ENCODE results near the gene MRPL46.

MRPL46 gene

DNA sequence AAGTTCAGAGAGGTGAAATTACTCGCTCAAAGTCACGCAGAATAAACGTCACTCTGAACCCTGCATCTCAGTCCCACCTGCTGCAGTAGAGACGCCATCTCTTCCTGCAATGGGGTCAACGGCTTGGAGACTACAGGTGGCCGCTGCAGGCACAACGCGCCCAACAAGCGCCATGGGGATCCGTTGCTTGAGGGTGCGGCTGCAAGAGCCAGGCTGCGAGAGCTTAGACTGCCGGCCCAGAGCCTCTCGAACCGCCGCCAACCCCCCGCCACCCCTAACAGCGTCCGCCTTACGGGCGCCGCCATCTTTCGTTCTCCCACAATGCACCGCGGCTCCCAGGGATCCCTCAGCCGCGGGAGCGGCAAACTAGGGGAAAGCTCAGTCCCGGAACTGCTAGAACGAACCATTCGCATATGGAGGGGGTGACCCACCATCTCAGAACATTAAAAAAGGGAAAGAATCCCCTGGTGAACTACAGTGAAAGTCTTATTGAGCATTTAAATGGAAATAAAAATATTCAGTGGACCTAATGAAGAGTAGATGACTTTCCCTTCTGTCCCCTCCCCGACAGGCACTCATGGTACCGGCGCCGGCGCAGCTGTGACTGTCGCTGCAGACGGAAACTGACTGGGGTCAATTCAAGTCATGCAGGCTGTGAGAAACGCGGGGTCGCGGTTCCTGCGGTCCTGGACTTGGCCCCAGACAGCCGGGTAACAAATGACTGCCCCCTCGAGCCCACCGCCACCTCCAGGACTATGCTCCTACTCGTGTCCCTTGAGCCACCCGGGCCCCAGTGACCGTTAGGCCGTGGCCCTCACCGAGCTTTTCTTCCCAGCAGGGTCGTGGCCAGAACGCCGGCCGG is at the start of gene MRPL46, which contains the start of gene MRPS11:
TSS of gene MRPL46 (minus strand) at position 316 of the 862 bp plus-strand sequence. CDS start at position 305, 11 bp downstream.
TSS of gene MRPS11 (plus strand) at position 636 of the 862 bp plus-strand sequence. CDS start at position 646, 10 bp downstream.
- Histone ChIP-seq H3K4me1 (ENCODE audit: control insufficient read depth, low read depth, low read length) (peaks cover 3% of the 10 kb centered on the region), H3K9ac (ENCODE audit: low read length) (peak within 1 kb of the TSS; percentile 91), H3K4me3 (ENCODE audit: low read length) (peak within 1 kb of the TSS; percentile 100), H3K9me3 (ENCODE audit: control insufficient read depth, low read depth, low read length) (no peaks in the 10 kb centered on the region), H3K27ac (ENCODE audit: low read length) (peak within 1 kb of the TSS; percentile 98), H3K36me3 (ENCODE audit: control insufficient read depth, low read depth, low read length) (peaks cover 20% of the 10 kb centered on the region), H3K27me3 (ENCODE audit: control insufficient read depth, insufficient read depth, low read length) (no peaks in the 10 kb centered on the region)

DNA sequence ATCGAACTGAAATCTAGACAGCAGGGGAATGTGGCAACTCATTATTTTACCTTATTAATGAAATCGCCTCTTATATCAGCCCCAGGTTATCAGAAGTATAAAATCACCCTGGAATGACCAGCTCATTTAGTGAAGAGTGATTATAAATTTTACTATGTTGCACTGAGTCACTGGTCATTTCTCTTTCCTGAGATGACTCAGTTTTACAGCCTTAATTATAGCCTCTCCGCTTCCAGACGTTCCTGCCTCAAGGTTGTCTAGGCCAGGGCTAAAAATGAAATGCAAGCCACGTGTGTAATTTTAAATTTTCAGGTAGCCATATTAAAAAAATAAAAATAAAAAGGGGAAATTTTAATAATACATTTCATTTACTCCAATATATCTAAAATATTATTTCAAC is 46.0 kb upstream of the MRPL46 start:
- Histone ChIP-seq H3K9ac (ENCODE audit: low read length) (no peak overlapping the region), H3K27ac (ENCODE audit: low read length) (no peak overlapping the region), H3K36me3 (ENCODE audit: control insufficient read depth, low read depth, low read length) (no peaks in the 10 kb centered on the region), H3K27me3 (ENCODE audit: control insufficient read depth, insufficient read depth, low read length) (no peaks in the 10 kb centered on the region), H3K4me3 (ENCODE audit: low read length) (no peak overlapping the region), H3K4me1 (ENCODE audit: control insufficient read depth, low read depth, low read length) (no peaks in the 10 kb centered on the region), H3K9me3 (ENCODE audit: control insufficient read depth, low read depth, low read length) (no peaks in the 10 kb centered on the region)

DNA sequence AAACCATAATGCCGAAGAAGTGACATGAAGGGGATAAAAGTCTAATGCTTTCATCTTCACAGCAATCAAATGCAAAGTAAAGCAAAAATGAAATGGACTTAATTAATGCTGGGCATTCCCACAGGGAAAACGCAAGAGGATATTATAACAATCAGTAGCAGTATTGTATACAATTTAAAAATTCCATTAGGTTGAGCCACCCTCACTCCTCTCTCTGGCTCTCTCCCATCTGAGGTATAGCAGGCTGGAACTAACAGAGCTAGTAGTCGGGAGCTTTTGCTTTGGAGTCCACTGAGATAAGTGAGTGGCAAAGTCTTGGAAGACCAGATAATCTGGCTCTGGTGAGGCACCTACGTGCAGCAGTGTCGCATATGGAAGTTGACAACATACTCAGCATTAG is 45.4 kb upstream of the MRPL46 start:
- H3K9ac ChIP-seq (ENCODE audit: low read length): no peak overlapping the region
- H3K36me3 ChIP-seq (ENCODE audit: control insufficient read depth, low read depth, low read length): no peaks in the 10 kb centered on the region
- no peaks in the 10 kb centered on the region for H3K4me1 ChIP-seq (ENCODE audit: control insufficient read depth, low read depth, low read length)
- H3K4me3 ChIP-seq (ENCODE audit: low read length): no peak overlapping the region
- no peaks in the 10 kb centered on the region for H3K9me3 ChIP-seq (ENCODE audit: control insufficient read depth, low read depth, low read length)
- no peak overlapping the region for H3K27ac ChIP-seq (ENCODE audit: low read length)
- no peaks in the 10 kb centered on the region for H3K27me3 ChIP-seq (ENCODE audit: control insufficient read depth, insufficient read depth, low read length)

GRCh38 chr15:88512078-88512477 is 44.9 kb upstream of the MRPL46 start:
- Histone ChIP-seq H3K4me3 (ENCODE audit: low read length) (no peak overlapping the region), H3K27ac (ENCODE audit: low read length) (no peak overlapping the region), H3K4me1 (ENCODE audit: control insufficient read depth, low read depth, low read length) (no peaks in the 10 kb centered on the region), H3K9me3 (ENCODE audit: control insufficient read depth, low read depth, low read length) (no peaks in the 10 kb centered on the region), H3K36me3 (ENCODE audit: control insufficient read depth, low read depth, low read length) (no peaks in the 10 kb centered on the region), H3K27me3 (ENCODE audit: control insufficient read depth, insufficient read depth, low read length) (no peaks in the 10 kb centered on the region), H3K9ac (ENCODE audit: low read length) (no peak overlapping the region)

GRCh38 chr15:88511161-88511560 is 44.0 kb upstream of the MRPL46 start:
- Histone ChIP-seq H3K36me3 (ENCODE audit: control insufficient read depth, low read depth, low read length) (no peaks in the 10 kb centered on the region), H3K27ac (ENCODE audit: low read length) (no peak overlapping the region), H3K9me3 (ENCODE audit: control insufficient read depth, low read depth, low read length) (no peaks in the 10 kb centered on the region), H3K4me3 (ENCODE audit: low read length) (no peak overlapping the region), H3K4me1 (ENCODE audit: control insufficient read depth, low read depth, low read length) (no peaks in the 10 kb centered on the region), H3K9ac (ENCODE audit: low read length) (no peak overlapping the region), H3K27me3 (ENCODE audit: control insufficient read depth, insufficient read depth, low read length) (no peaks in the 10 kb centered on the region)

GRCh38 chr15:88509964-88510363 is 42.8 kb upstream of the MRPL46 start:
- H3K27me3 ChIP-seq (ENCODE audit: control insufficient read depth, insufficient read depth, low read length): no peaks in the 10 kb centered on the region
- no peaks in the 10 kb centered on the region for H3K36me3 ChIP-seq (ENCODE audit: control insufficient read depth, low read depth, low read length)
- no peaks in the 10 kb centered on the region for H3K4me1 ChIP-seq (ENCODE audit: control insufficient read depth, low read depth, low read length)

GRCh38 chr15:88509321-88509720 is 42.1 kb upstream of the MRPL46 start:
- Histone ChIP-seq H3K27me3 (ENCODE audit: control insufficient read depth, insufficient read depth, low read length) (no peaks in the 10 kb centered on the region), H3K36me3 (ENCODE audit: control insufficient read depth, low read depth, low read length) (no peaks in the 10 kb centered on the region), H3K4me3 (ENCODE audit: low read length) (no peak overlapping the region), H3K9ac (ENCODE audit: low read length) (no peak overlapping the region), H3K27ac (ENCODE audit: low read length) (no peak overlapping the region), H3K4me1 (ENCODE audit: control insufficient read depth, low read depth, low read length) (no peaks in the 10 kb centered on the region), H3K9me3 (ENCODE audit: control insufficient read depth, low read depth, low read length) (no peaks in the 10 kb centered on the region)

More at GRCh38 chr15:88509964-88510363, 42.8 kb upstream of the MRPL46 start:
- H3K9me3 ChIP-seq (ENCODE audit: control insufficient read depth, low read depth, low read length): no peaks in the 10 kb centered on the region
- H3K9ac ChIP-seq (ENCODE audit: low read length): no peak overlapping the region
- no peak overlapping the region for H3K4me3 ChIP-seq (ENCODE audit: low read length)
- no peak overlapping the region for H3K27ac ChIP-seq (ENCODE audit: low read length)

- Histone ChIP-seq H3K36me3 (ENCODE audit: control insufficient read depth, low read depth, low read length) (no peaks in the 10 kb centered on the region), H3K27me3 (ENCODE audit: control insufficient read depth, insufficient read depth, low read length) (no peaks in the 10 kb centered on the region), H3K27ac (ENCODE audit: low read length) (no peak overlapping the region), H3K4me1 (ENCODE audit: control insufficient read depth, low read depth, low read length) (peaks cover 5% of the 10 kb centered on the region), H3K9ac (ENCODE audit: low read length) (no peak overlapping the region), H3K9me3 (ENCODE audit: control insufficient read depth, low read depth, low read length) (no peaks in the 10 kb centered on the region), H3K4me3 (ENCODE audit: low read length) (no peak overlapping the region)
Measured at GRCh38 chr15:88506628-88507027, 39.4 kb upstream of the MRPL46 start.

DNA sequence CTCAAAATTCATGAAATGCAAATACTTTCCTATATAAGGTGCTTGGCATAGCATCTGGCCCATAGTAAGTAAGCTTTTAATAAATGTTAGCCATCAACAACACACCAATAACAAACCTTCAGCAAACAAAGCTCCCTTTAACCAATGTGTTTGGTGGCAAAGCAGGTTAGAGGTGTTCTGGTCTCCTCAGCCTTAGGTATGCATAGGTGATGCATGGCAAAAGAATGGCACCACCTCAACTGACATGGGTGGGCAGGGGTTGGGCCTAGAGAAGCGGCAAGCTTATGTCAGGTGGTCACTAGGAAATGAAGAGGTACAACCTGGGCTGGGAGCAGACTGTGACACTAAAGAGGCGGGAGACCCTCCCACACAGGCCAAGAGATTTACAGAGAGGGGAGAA is 38.5 kb upstream of the MRPL46 start:
- H3K4me1 ChIP-seq (ENCODE audit: control insufficient read depth, low read depth, low read length): peaks cover 5% of the 10 kb centered on the region
- no peaks in the 10 kb centered on the region for H3K36me3 ChIP-seq (ENCODE audit: control insufficient read depth, low read depth, low read length)
- no peak overlapping the region for H3K4me3 ChIP-seq (ENCODE audit: low read length)
- H3K27me3 ChIP-seq (ENCODE audit: control insufficient read depth, insufficient read depth, low read length): no peaks in the 10 kb centered on the region
- H3K27ac ChIP-seq (ENCODE audit: low read length): no peak overlapping the region
- H3K9ac ChIP-seq (ENCODE audit: low read length): no peak overlapping the region
- H3K9me3 ChIP-seq (ENCODE audit: control insufficient read depth, low read depth, low read length): no peaks in the 10 kb centered on the region

GRCh38 chr15:88504445-88504844 is 37.3 kb upstream of the MRPL46 start:
- no peak overlapping the region for H3K4me3 ChIP-seq (ENCODE audit: low read length)
- peaks cover 5% of the 10 kb centered on the region for H3K4me1 ChIP-seq (ENCODE audit: control insufficient read depth, low read depth, low read length)
- no peak overlapping the region for H3K9ac ChIP-seq (ENCODE audit: low read length)
- no peaks in the 10 kb centered on the region for H3K36me3 ChIP-seq (ENCODE audit: control insufficient read depth, low read depth, low read length)
- H3K27ac ChIP-seq (ENCODE audit: low read length): no peak overlapping the region
- H3K9me3 ChIP-seq (ENCODE audit: control insufficient read depth, low read depth, low read length): no peaks in the 10 kb centered on the region
- no peaks in the 10 kb centered on the region for H3K27me3 ChIP-seq (ENCODE audit: control insufficient read depth, insufficient read depth, low read length)

GRCh38 chr15:88498996-88499395 is 31.8 kb upstream of the MRPL46 start:
- Histone ChIP-seq H3K36me3 (ENCODE audit: control insufficient read depth, low read depth, low read length) (no peaks in the 10 kb centered on the region), H3K4me3 (ENCODE audit: low read length) (no peak overlapping the region), H3K27me3 (ENCODE audit: control insufficient read depth, insufficient read depth, low read length) (no peaks in the 10 kb centered on the region), H3K4me1 (ENCODE audit: control insufficient read depth, low read depth, low read length) (peaks cover 5% of the 10 kb centered on the region), H3K9ac (ENCODE audit: low read length) (no peak overlapping the region), H3K27ac (ENCODE audit: low read length) (no peak overlapping the region), H3K9me3 (ENCODE audit: control insufficient read depth, low read depth, low read length) (no peaks in the 10 kb centered on the region)

Measured in iPS-18a (cell line).